HL-60 (cell line): ENCODE results near the gene SRP19.
"Not testable (repeated sequence)": the region's sequence is repeated elsewhere in the genome, so short reads cannot be mapped to it uniquely, and the experiment has no call there.

Source experiments
- DNase-seq, 2 experiments: peaks; one replicate each; pipeline ENCODE4 v3.0.0-alpha.2; 2010 to 2020; ENCODE audit warnings: low read depth in 1 of 2, low spot score in 1 of 2
- H3K27ac ChIP-seq: fragments of 250-450 bp; sonication (Bioruptor Pico); replicated peaks from 2 replicates; pipeline ENCODE4 v1.5.1; 2020; ENCODE audit warnings: mild to moderate bottlenecking, moderate library complexity
- H3K27me3 ChIP-seq: fragments of 250-450 bp; sonication (Bioruptor Pico); 2 replicates; pipeline ENCODE4 v1.5.1; 2021; ENCODE audit warnings: mild to moderate bottlenecking, moderate library complexity; ENCODE audit not compliant: insufficient read depth, poor library complexity, severe bottlenecking
- H3K4me3 ChIP-seq: replicated peaks from 2 replicates; pipeline ENCODE4 v1.5.1; 2011; ENCODE audit warnings: mild to moderate bottlenecking, control low read depth, low read length; ENCODE audit not compliant: insufficient read depth
- GABPA ChIP-seq: IDR thresholded peaks from 2 replicates; pipeline ENCODE4 v1.6.1; 2012; ENCODE audit warnings: low read depth
- POLR2AphosphoS5 ChIP-seq: IDR thresholded peaks from 2 replicates; pipeline ENCODE4 v1.6.1; 2012; ENCODE audit warnings: low read depth
- SPI1 ChIP-seq: IDR thresholded peaks from 2 replicates; pipeline ENCODE4 v1.6.1; 2012; ENCODE audit warnings: low read depth, mild to moderate bottlenecking, borderline replicate concordance
- TF ChIP-seq, protein P1 (sequence below): IDR thresholded peaks from one replicate; pipeline ENCODE4 v1.5.1; 2011; ENCODE audit warnings: low read length, control low read depth, inconsistent platforms; ENCODE audit not compliant: insufficient read depth
- TF ChIP-seq, protein P2 (sequence below): IDR thresholded peaks from 2 replicates; pipeline ENCODE4 v1.6.1; 2012; ENCODE audit warnings: low read depth; ENCODE audit not compliant: insufficient replicate concordance

Gene SRP19

DNA sequence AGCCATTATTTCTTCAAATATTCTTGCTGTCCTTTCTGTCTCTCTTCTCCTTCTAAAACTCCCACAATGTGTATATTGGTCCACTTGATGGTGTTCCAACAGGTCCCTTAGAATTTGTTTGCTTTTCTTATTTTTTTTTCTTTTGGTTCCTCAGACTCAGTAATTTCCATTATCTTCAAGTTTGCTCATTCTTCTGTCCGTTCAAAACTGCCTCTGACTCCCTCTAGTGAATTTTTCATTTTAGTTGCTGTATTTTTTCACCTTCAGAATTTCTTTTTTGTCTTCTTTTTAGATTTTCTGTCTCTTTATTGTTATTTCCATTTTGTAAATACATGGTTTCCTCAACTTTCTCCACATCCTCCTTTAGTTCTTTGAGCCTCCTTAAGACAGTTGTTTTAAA, 6.4 kb upstream of the SRP19 start:
- TF ChIP-seq, protein P1, sequence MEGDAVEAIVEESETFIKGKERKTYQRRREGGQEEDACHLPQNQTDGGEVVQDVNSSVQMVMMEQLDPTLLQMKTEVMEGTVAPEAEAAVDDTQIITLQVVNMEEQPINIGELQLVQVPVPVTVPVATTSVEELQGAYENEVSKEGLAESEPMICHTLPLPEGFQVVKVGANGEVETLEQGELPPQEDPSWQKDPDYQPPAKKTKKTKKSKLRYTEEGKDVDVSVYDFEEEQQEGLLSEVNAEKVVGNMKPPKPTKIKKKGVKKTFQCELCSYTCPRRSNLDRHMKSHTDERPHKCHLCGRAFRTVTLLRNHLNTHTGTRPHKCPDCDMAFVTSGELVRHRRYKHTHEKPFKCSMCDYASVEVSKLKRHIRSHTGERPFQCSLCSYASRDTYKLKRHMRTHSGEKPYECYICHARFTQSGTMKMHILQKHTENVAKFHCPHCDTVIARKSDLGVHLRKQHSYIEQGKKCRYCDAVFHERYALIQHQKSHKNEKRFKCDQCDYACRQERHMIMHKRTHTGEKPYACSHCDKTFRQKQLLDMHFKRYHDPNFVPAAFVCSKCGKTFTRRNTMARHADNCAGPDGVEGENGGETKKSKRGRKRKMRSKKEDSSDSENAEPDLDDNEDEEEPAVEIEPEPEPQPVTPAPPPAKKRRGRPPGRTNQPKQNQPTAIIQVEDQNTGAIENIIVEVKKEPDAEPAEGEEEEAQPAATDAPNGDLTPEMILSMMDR, result no peak
- TF ChIP-seq, protein P2, sequence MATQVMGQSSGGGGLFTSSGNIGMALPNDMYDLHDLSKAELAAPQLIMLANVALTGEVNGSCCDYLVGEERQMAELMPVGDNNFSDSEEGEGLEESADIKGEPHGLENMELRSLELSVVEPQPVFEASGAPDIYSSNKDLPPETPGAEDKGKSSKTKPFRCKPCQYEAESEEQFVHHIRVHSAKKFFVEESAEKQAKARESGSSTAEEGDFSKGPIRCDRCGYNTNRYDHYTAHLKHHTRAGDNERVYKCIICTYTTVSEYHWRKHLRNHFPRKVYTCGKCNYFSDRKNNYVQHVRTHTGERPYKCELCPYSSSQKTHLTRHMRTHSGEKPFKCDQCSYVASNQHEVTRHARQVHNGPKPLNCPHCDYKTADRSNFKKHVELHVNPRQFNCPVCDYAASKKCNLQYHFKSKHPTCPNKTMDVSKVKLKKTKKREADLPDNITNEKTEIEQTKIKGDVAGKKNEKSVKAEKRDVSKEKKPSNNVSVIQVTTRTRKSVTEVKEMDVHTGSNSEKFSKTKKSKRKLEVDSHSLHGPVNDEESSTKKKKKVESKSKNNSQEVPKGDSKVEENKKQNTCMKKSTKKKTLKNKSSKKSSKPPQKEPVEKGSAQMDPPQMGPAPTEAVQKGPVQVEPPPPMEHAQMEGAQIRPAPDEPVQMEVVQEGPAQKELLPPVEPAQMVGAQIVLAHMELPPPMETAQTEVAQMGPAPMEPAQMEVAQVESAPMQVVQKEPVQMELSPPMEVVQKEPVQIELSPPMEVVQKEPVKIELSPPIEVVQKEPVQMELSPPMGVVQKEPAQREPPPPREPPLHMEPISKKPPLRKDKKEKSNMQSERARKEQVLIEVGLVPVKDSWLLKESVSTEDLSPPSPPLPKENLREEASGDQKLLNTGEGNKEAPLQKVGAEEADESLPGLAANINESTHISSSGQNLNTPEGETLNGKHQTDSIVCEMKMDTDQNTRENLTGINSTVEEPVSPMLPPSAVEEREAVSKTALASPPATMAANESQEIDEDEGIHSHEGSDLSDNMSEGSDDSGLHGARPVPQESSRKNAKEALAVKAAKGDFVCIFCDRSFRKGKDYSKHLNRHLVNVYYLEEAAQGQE, result no peak
- TF ChIP-seq GABPA (no peak), SPI1 (no peak), POLR2AphosphoS5 (no peak)
- Histone ChIP-seq H3K27me3 (no peaks in the 10 kb centered on the region), H3K27ac (no peak overlapping the region), H3K4me3 (no peak overlapping the region)
- no peak for DNase-seq

DNA sequence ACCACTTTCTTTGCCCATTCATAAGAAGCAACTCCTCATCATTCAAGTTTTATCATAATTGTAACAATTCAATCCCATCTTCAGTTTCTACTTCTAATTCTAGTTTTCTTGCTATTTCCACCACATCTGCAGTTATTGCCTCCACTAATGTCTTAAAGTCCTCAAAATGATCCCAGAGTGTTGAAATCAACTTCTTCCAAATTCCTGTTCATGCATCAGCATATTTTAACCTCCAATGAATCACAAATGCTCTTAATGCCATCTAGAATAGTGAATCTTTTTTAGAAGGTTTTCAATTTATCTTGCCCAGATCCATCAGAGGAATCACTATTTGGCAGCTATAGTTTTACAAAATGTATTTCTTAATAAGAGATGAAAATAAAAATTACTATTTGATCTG, 3.2 kb upstream of the SRP19 start:
- Histone ChIP-seq H3K27me3 (no peaks in the 10 kb centered on the region), H3K4me3 (no peak overlapping the region), H3K27ac (no peak overlapping the region)
- no peak for DNase-seq
- TF ChIP-seq SPI1 (no peak), POLR2AphosphoS5 (no peak), GABPA (no peak)
- TF ChIP-seq, protein P2, result no peak
- TF ChIP-seq, protein P1, result no peak

DNA sequence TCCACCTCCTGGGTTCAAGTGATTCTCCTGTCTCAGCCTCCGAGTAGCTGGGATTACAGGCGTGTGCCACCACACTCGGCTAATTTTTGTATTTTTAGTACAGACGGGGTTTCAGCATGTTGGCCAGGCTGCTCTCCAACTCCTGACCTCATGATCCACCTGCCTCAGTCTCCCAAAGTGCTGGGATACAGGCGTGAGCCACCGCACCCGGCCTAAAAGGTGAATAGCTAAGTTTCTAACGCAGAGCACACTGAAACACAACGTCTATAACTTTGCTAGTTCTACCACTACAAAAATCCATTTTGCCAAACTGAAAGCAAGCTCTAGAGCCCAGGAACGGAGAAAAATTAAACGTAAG, 537 bp upstream of the SRP19 start:
- peak overlapping the region; percentile 67 for H3K4me3 ChIP-seq
- not testable (repeated sequence) for H3K27me3 ChIP-seq, DNase-seq
- H3K27ac ChIP-seq, result peak overlapping the region; percentile 81

DNA sequence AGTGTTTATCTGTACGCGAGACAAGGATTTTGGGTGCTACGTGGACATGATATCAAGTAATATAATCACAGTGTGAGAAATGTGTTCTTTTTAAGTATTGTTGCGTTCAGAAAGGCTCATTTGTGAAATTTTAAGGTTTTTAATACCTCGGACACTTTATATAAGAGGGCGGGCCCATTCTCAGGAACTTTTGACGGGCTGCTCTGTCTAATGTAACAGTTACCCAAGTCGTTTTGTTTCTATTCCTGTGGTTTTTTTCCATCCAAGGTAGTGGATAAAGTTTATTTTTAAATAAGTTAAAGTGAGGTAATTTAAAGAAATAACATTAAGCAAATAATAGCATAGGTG, 525 bp downstream of the SRP19 start:
- DNase-seq, result no peak
- H3K27me3 ChIP-seq, result no peaks in the 10 kb centered on the region
- peak overlapping the region; percentile 67 for H3K4me3 ChIP-seq
- H3K27ac ChIP-seq, result peak overlapping the region; percentile 81
- TF ChIP-seq POLR2AphosphoS5 (no peak), SPI1 (no peak)
- TF ChIP-seq, protein P1, result no peak

DNA sequence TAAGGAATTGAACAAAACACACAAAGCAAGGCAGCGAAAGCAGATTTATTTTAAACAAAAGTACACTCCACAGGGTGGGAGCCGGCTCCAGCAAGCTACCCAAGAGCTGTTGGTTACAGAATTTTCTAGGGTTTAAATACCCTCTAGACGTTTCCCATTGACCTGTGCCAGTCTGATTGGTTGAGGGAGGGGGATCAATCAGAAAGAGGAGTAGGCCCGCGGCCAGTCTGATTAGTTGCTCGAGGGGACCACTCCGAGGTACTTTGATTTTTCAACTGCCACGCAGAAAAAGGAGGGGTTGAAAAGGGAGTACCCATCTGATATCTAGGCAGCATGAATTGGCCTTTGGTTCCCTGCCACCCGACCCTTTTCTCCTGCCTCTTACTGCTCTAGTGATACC, 998 bp downstream of the SRP19 start:
- no peak for TF ChIP-seq GABPA
- TF ChIP-seq, protein P1, result no peak
- no peak for TF ChIP-seq POLR2AphosphoS5
- TF ChIP-seq, protein P2, result no peak
- no peak for TF ChIP-seq SPI1
- H3K27ac ChIP-seq, result peak overlapping the region; percentile 81; the same call in 1 of the 2 replicates
- H3K4me3 ChIP-seq, result peak overlapping the region; percentile 67
- no peaks in the 10 kb centered on the region for H3K27me3 ChIP-seq
- DNase-seq, result no peak
